Endothelial cell of umbilical vein (primary cell): ENCODE measurements around the gene PIK3AP1. TPM values are rescaled to one million over a fixed set of nuclear protein-coding genes. Genes with fewer than 3 reads are reported as not detected.

Experiments used
- BruUV-seq: library from RNA; stranded (reverse); fragments of 400-500 nt; replicated peaks from 2 replicates; lab custom pipeline; 2021; lab: Mats Ljungman, UMichigan
- CTCF ChIA-PET: fragments of 300-600, 350-600 bp; sonication (Branson Sonifier 250); formaldehyde crosslinking; loops from one replicate; lab custom pipeline; 2021; ENCODE audit warnings: antibody characterized with exemption, inconsistent platforms; lab: Charles Lee
- POLR2A ChIA-PET: fragments of 300-600, 350-600 bp; sonication (Branson Sonifier 250); formaldehyde crosslinking; loops from one replicate; lab custom pipeline; 2021; ENCODE audit warnings: antibody characterized with exemption, inconsistent platforms; lab: Charles Lee
- DNase-seq: peaks from one replicate; pipeline ENCODE4 v3.0.0-alpha.2; 2011; ENCODE audit warnings: low read depth, low spot score
- FAIRE-seq: peaks from 2 replicates; lab custom pipeline; 2011; peaks lifted over from hg19 to GRCh38; lab: Jason Lieb, UNC
- H2AFZ ChIP-seq: 2 replicates; pipeline ENCODE4 v1.6.0; 2012; ENCODE audit warnings: low read depth, low read length, control low read depth, inconsistent platforms
- H3K27ac ChIP-seq: 2 replicates; pipeline ENCODE4 v1.5.1; 2011; ENCODE audit warnings: low read depth, mild to moderate bottlenecking, control low read depth, low read length, moderate library complexity; ENCODE audit not compliant: insufficient read depth
- H3K27me3 ChIP-seq, 2 experiments: 2 replicates each; pipeline versions ENCODE4 v1.6.0 to v1.6.1; 2011; ENCODE audit warnings: low read length in 2 of 2, mixed read lengths in 1 of 2; ENCODE audit not compliant: control insufficient read depth in 2 of 2, insufficient read depth in 2 of 2
- H3K36me3 ChIP-seq, 2 experiments: 2 replicates in 1 of 2; 3 replicates in 1 of 2; pipeline ENCODE4 v1.5.1; 2011; ENCODE audit warnings: low read length in 2 of 2, mild to moderate bottlenecking in 1 of 2, moderate library complexity in 1 of 2; ENCODE audit not compliant: control insufficient read depth in 2 of 2, insufficient read depth in 2 of 2; ENCODE audit errors: extremely low read depth in 1 of 2
- H3K4me1 ChIP-seq: 3 replicates; pipeline ENCODE4 v1.5.1; 2011; ENCODE audit warnings: mild to moderate bottlenecking, low read length; ENCODE audit not compliant: control insufficient read depth, insufficient read depth; ENCODE audit errors: extremely low read depth
- H3K4me2 ChIP-seq: 2 replicates; pipeline ENCODE4 v1.6.1; 2011; ENCODE audit warnings: low read length, control low read depth, mixed read lengths; ENCODE audit not compliant: insufficient read depth
- H3K4me3 ChIP-seq, 3 experiments: fragments of 200-600 bp in 1 of 3; sonication (generic), shearing (Covaris generic) in 1 of 3; replicated peaks in 1 of 3; 2 replicates each; pipeline ENCODE4 v1.5.1; 2011 to 2016; ENCODE audit warnings: control low read depth in 3 of 3, low read length in 3 of 3, mild to moderate bottlenecking in 2 of 3, inconsistent platforms in 1 of 3, low read depth in 1 of 3, moderate library complexity in 1 of 3; ENCODE audit not compliant: insufficient read depth in 1 of 3
- H3K79me2 ChIP-seq: 2 replicates; pipeline ENCODE4 v1.6.0; 2012; ENCODE audit warnings: low read length, inconsistent platforms; ENCODE audit not compliant: control insufficient read depth, insufficient read depth
- H3K9ac ChIP-seq: replicated peaks from 2 replicates; pipeline ENCODE3; 2011; ENCODE audit warnings: low read length, control low read depth; ENCODE audit not compliant: insufficient read depth; ENCODE audit errors: extremely low read depth
- H3K9me1 ChIP-seq: replicated peaks from 3 replicates; pipeline ENCODE4 v1.6.0; 2011; ENCODE audit warnings: mild to moderate bottlenecking, low read length; ENCODE audit not compliant: control insufficient read depth, insufficient read depth; ENCODE audit errors: extremely low read depth
- H3K9me3 ChIP-seq: replicated peaks from 2 replicates; pipeline ENCODE4 v1.5.1; 2012; ENCODE audit warnings: low read length, inconsistent platforms; ENCODE audit not compliant: control insufficient read depth, insufficient read depth
- H4K20me1 ChIP-seq: replicated peaks from 2 replicates; pipeline ENCODE3; 2011; ENCODE audit warnings: mild to moderate bottlenecking, low read length; ENCODE audit not compliant: control insufficient read depth, insufficient read depth; ENCODE audit errors: extremely low read depth
- EZH2 ChIP-seq: IDR thresholded peaks from 2 replicates; pipeline ENCODE4 v1.6.1; 2012; ENCODE audit warnings: borderline replicate concordance, low read depth, mild to moderate bottlenecking, moderate library complexity, low read length, inconsistent platforms; ENCODE audit not compliant: severe bottlenecking
- FOS ChIP-seq: IDR thresholded peaks from 2 replicates; pipeline ENCODE4 v1.6.1; 2011; ENCODE audit warnings: mild to moderate bottlenecking, low read length, moderate library complexity, borderline replicate concordance; ENCODE audit not compliant: insufficient read depth
- POLR2A ChIP-seq: IDR thresholded peaks from 2 replicates; pipeline ENCODE4 v1.6.1; 2012; ENCODE audit warnings: low read depth, mild to moderate bottlenecking, control low read depth, low read length
- POLR2AphosphoS5 ChIP-seq: IDR thresholded peaks from 2 replicates; pipeline ENCODE4 v1.6.1; 2012; ENCODE audit warnings: low read depth, mild to moderate bottlenecking, control low read depth, low read length, moderate library complexity; ENCODE audit not compliant: insufficient read depth
- dilution Hi-C: fragments of 300-500 bp; cut with MboI; formaldehyde crosslinking; loops from one replicate; pipeline ENCODE4 v1.15.0; 2019; ENCODE audit warnings: low sequenced_read_pairs; ENCODE audit not compliant: extremely low pct_ligation_motif_present
- intact Hi-C: fragments of 100-400 bp; cut with micrococcal nuclease; formaldehyde crosslinking; loops from one replicate; pipeline ENCODE4 v1.10.0; 2022
- polyA plus RNA-seq, 4 experiments: library from polyadenylated mRNA; depleted of rRNA in 3 of 4; stranded (reverse) in 3 of 4; unstranded in 1 of 4; fragments of >200 nt; gene quantifications; 2 replicates each; pipeline versions ENCODE4 v1.2.1 to v1.2.3, GENCODE V29; 2011 to 2012; ENCODE audit warnings: missing spikeins in 1 of 4
- total RNA-seq: library from RNA; stranded (reverse); gene quantifications from 2 replicates; pipeline ENCODE4 v1.2.3, GENCODE V29; 2021

Gene PIK3AP1
- total and polyA plus RNA-seq, 2 donors (not counting 3 experiments of a cell fraction or from before 2014, with no cell fraction given), result 0.04 TPM; not detected in 1

DNA sequence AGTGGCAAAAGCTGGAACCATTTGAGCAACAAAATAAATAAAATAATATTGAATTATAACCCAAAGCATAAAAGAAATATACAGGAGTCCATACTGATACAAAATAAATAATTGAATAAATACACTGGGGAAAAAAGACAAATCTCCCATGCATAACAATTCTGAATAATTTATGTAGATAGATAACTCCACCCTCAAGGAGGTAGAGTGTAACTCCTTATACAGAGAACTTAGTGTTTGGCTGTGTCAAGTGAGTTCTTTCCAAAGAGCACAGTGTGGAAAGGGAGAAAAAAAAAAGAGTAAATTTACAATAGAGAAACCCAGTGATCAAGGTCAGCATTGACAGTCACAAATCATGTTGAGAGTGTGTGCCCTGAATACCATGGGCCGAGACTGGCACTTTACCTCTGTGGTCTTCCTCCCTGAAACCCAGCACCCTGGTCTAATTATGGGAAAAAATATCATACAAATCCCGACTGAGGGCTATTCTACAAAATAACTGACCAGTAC, 5.5 kb downstream of the PIK3AP1 start:
- no peak for DNase-seq
- TF ChIP-seq POLR2A, result no peak
- no peak for TF ChIP-seq EZH2
- no peak for TF ChIP-seq POLR2AphosphoS5
- no peak overlapping the region for H3K4me2 ChIP-seq
- H3K9ac ChIP-seq, result no peak overlapping the region
- no peak overlapping the region for H3K4me3 ChIP-seq
- no peaks in the 10 kb centered on the region for H3K9me1 ChIP-seq
- H3K27ac ChIP-seq, result no peak overlapping the region
- ChIA-PET CTCF (interaction anchor here (1.4 kb wide), 1 partner anchor 13 kb away, joined by 5 read pairs; no protein-coding TSS in a partner anchor), POLR2A (no interaction called here)
- no peak overlapping the region for H2AFZ ChIP-seq
- no peaks in the 10 kb centered on the region for H4K20me1 ChIP-seq
- BruUV-seq, result no TSS peak
- no peak for FAIRE-seq
- peaks cover 3 to 8% of the 10 kb centered on the region in 2 experiments for H3K27me3 ChIP-seq
- H3K9me3 ChIP-seq, result no peaks in the 10 kb centered on the region
- no peaks in the 10 kb centered on the region for H3K36me3 ChIP-seq
- intact Hi-C loops (no loop called here), dilution Hi-C loops (no loop called here)
- no peaks in the 10 kb centered on the region for H3K79me2 ChIP-seq
- H3K4me1 ChIP-seq, result peaks cover under 1% of the 10 kb centered on the region

DNA sequence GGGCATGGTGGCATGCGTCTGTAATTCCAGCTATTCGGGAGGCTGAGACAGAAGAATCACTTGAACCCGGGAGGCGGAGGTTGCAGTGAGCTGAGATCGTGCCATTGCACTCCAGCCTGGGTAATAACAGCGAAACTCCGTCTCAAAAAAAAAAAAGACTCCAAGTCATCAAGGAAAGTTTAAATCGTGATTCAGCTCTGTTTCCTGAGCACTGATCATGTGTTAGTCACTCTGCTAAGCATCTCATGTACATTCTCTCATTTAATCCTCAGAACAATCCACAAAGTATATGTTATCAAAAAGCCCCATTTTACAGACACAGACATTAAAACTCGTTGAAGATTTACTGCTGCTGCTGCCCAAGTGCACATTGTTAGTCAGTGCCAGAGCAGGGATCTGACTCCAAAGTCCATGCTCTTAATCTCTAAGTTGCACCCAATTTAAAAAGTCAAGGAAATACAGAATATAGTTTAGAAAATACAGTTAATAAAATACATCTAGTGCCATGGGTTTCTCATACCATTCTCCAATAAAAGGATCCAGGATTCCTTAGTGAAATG, 6.2 kb downstream of the PIK3AP1 start:
- FAIRE-seq (peak; percentile 74), DNase-seq (no peak)
- intact Hi-C loops (no loop called here), dilution Hi-C loops (no loop called here)
- H3K4me2 ChIP-seq, result no peak overlapping the region
- H3K79me2 ChIP-seq, result no peaks in the 10 kb centered on the region
- peaks cover 0 to 3% of the 10 kb centered on the region in 2 experiments for H3K27me3 ChIP-seq
- no peak overlapping the region for H3K4me3 ChIP-seq
- BruUV-seq, result no TSS peak
- no peaks in the 10 kb centered on the region for H3K9me3 ChIP-seq
- no peak overlapping the region for H3K9ac ChIP-seq
- POLR2A ChIA-PET, result no interaction called here
- H3K9me1 ChIP-seq, result no peaks in the 10 kb centered on the region
- CTCF ChIA-PET, result interaction anchor here (1.4 kb wide), 1 partner anchor 13 kb away, joined by 5 read pairs; no protein-coding TSS in a partner anchor
- no peak overlapping the region for H3K27ac ChIP-seq
- no peaks in the 10 kb centered on the region for H4K20me1 ChIP-seq
- no peak overlapping the region for H2AFZ ChIP-seq
- TF ChIP-seq FOS (peak; percentile 27), POLR2A (no peak)
- no peaks in the 10 kb centered on the region for H3K4me1 ChIP-seq
- no peaks in the 10 kb centered on the region for H3K36me3 ChIP-seq
